Liver (tissue), 9 donors: ENCODE results near the gene ADAMTS16. TPM values are rescaled to one million over a fixed set of nuclear protein-coding genes. Genes with fewer than 3 reads are reported as not detected.

Experiments used
- DNase-seq: peaks from one replicate; pipeline ENCODE4 v3.0.0-alpha.2; 2017; ENCODE audit warnings: low spot score
- H3K27ac ChIP-seq, 2 donors: one replicate each; pipeline ENCODE4 v1.7.0; 2013; ENCODE audit warnings: inconsistent platforms in 2 of 2, low read length in 2 of 2, control low read depth in 1 of 2, low read depth in 1 of 2, mild to moderate bottlenecking in 1 of 2
- H3K27me3 ChIP-seq, 4 donors: one replicate each; pipeline versions ENCODE4 v1.6.1 to v1.7.0; 2013; ENCODE audit warnings: low read length in 3 of 4, inconsistent platforms in 1 of 4, mild to moderate bottlenecking in 1 of 4, moderate library complexity in 1 of 4; ENCODE audit not compliant: control insufficient read depth in 4 of 4, insufficient read depth in 4 of 4
- H3K36me3 ChIP-seq, 4 donors: one replicate each; pipeline versions ENCODE4 v1.6.1 to v1.7.0; 2013; ENCODE audit warnings: low read length in 3 of 4, mild to moderate bottlenecking in 3 of 4, low read depth in 1 of 4, moderate library complexity in 1 of 4; ENCODE audit not compliant: control insufficient read depth in 4 of 4, insufficient read depth in 3 of 4
- H3K4me1 ChIP-seq, 4 donors: one replicate each; pipeline versions ENCODE4 v1.6.1 to v1.7.0; 2013; ENCODE audit warnings: low read length in 3 of 4, mild to moderate bottlenecking in 3 of 4, moderate library complexity in 1 of 4; ENCODE audit not compliant: control insufficient read depth in 4 of 4, insufficient read depth in 4 of 4
- H3K4me3 ChIP-seq, 3 donors: one replicate each; pipeline versions ENCODE4 v1.6.1 to v1.7.0; 2013; ENCODE audit warnings: low read length in 3 of 3, control low read depth in 1 of 3, low read depth in 1 of 3, mild to moderate bottlenecking in 1 of 3
- H3K9ac ChIP-seq, 2 donors: one replicate each; pipeline ENCODE4 v1.7.0; 2013; ENCODE audit warnings: low read length in 2 of 2, mild to moderate bottlenecking in 2 of 2, moderate library complexity in 2 of 2, control low read depth in 1 of 2, low read depth in 1 of 2
- H3K9me3 ChIP-seq, 4 donors: one replicate each; pipeline versions ENCODE4 v1.6.1 to v1.7.0; 2013; ENCODE audit warnings: low read length in 3 of 4; ENCODE audit not compliant: control insufficient read depth in 4 of 4
- EGR1 ChIP-seq, 2 donors: IDR thresholded peaks; 2 replicates each; pipeline ENCODE4 v1.6.1; 2016 to 2018; ENCODE audit warnings: antibody characterized with exemption in 2 of 2, low read depth in 2 of 2
- FOXA1 ChIP-seq: IDR thresholded peaks from 2 replicates; pipeline ENCODE4 v1.6.1; 2016; ENCODE audit warnings: antibody characterized with exemption
- FOXA2 ChIP-seq: IDR thresholded peaks from 2 replicates; pipeline ENCODE4 v1.6.1; 2016; ENCODE audit warnings: antibody characterized with exemption
- GABPA ChIP-seq, 2 donors: IDR thresholded peaks in 1 of 2; conservative IDR thresholded peaks in 1 of 2; 2 replicates each; pipeline ENCODE4 v1.6.1; 2016; ENCODE audit warnings: antibody characterized with exemption in 2 of 2, mild to moderate bottlenecking in 1 of 2, moderate library complexity in 1 of 2
- HNF4A ChIP-seq, 2 donors: conservative IDR thresholded peaks; 2 replicates each; pipeline ENCODE4 v1.6.1; 2016; ENCODE audit warnings: antibody characterized with exemption in 2 of 2, mild to moderate bottlenecking in 2 of 2
- HNF4G ChIP-seq: IDR thresholded peaks from 2 replicates; pipeline ENCODE4 v1.6.1; 2016; ENCODE audit warnings: antibody characterized with exemption
- JUND ChIP-seq, 2 donors: IDR thresholded peaks; 2 replicates each; pipeline ENCODE4 v1.6.1; 2016; ENCODE audit warnings: antibody characterized with exemption in 2 of 2
- NR2F2 ChIP-seq: IDR thresholded peaks from 2 replicates; pipeline ENCODE4 v1.6.1; 2016; ENCODE audit warnings: antibody characterized with exemption
- RAD21 ChIP-seq, 2 donors: IDR thresholded peaks; 2 replicates each; pipeline ENCODE4 v1.6.1; 2016; ENCODE audit warnings: antibody characterized with exemption in 2 of 2, mild to moderate bottlenecking in 2 of 2
- RXRA ChIP-seq, 2 donors: IDR thresholded peaks; 2 replicates each; pipeline ENCODE4 v1.6.1; 2017 to 2018; ENCODE audit warnings: antibody characterized with exemption in 2 of 2, mild to moderate bottlenecking in 1 of 2
- SP1 ChIP-seq: IDR thresholded peaks from 2 replicates; pipeline ENCODE4 v1.6.1; 2018; ENCODE audit warnings: antibody characterized with exemption, mild to moderate bottlenecking
- TAF1 ChIP-seq: conservative IDR thresholded peaks from 2 replicates; pipeline ENCODE4 v1.6.1; 2016; ENCODE audit warnings: antibody characterized with exemption, mild to moderate bottlenecking
- YY1 ChIP-seq: IDR thresholded peaks from 2 replicates; pipeline ENCODE4 v1.6.1; 2016; ENCODE audit warnings: antibody characterized with exemption, mild to moderate bottlenecking
- WGBS: extraction: QIAGEN DNeasy Blood & Tissue Kit; methylation state at CpG from one replicate; pipeline ENCODE4 v1.1.7; 2013; 5-methylcytosine and 5-hydroxymethylcytosine counted together
- polyA plus RNA-seq, 2 donors: library from polyadenylated mRNA; stranded (reverse) in 1 of 2; unstranded in 1 of 2; fragments of 200-250 nt in 1 of 2; fragments of >200 nt in 1 of 2; fragmentation: Nextera tagmentation in 1 of 2; extraction: Ambion mirVana in 1 of 2; gene quantifications; one replicate each; pipeline versions ENCODE4 v1.2.1 to v1.2.3, GENCODE V29; 2013 to 2015
- total RNA-seq, 2 donors: library from RNA; depleted of rRNA; stranded (reverse); fragments of >200 nt; gene quantifications; one replicate each; pipeline ENCODE4 v1.2.3, GENCODE V29; 2014
- TF ChIP-seq, protein P1 (sequence below): IDR thresholded peaks from 2 replicates; pipeline ENCODE4 v1.6.1; 2016; ENCODE audit warnings: antibody characterized with exemption
- TF ChIP-seq, protein P2 (sequence below): IDR thresholded peaks from 2 replicates; pipeline ENCODE4 v1.6.1; 2016; ENCODE audit warnings: antibody characterized with exemption
- TF ChIP-seq, protein P3 (sequence below): fragments of 150-350 bp; IDR thresholded peaks from 2 replicates; pipeline ENCODE4 v1.5.1; 2017; ENCODE audit warnings: improper control_type of control experiment, low read depth, low read length; ENCODE audit not compliant: missing input control
- TF ChIP-seq, protein P4 (sequence below): IDR thresholded peaks from 2 replicates; pipeline ENCODE4 v1.6.1; 2016; ENCODE audit warnings: antibody characterized with exemption, mild to moderate bottlenecking
- TF ChIP-seq, protein P5 (sequence below): IDR thresholded peaks from 2 replicates; pipeline ENCODE4 v1.6.1; 2016; ENCODE audit warnings: antibody characterized with exemption
- donor health status: healthy.
- donor health status: healthy.
- donor health status: healthy.
- donor health status: healthy.
- donor health status: healthy.

ADAMTS16 gene
- total and polyA plus RNA-seq, 4 donors = under 0.01 to 0.84 TPM; not detected in 2

DNA sequence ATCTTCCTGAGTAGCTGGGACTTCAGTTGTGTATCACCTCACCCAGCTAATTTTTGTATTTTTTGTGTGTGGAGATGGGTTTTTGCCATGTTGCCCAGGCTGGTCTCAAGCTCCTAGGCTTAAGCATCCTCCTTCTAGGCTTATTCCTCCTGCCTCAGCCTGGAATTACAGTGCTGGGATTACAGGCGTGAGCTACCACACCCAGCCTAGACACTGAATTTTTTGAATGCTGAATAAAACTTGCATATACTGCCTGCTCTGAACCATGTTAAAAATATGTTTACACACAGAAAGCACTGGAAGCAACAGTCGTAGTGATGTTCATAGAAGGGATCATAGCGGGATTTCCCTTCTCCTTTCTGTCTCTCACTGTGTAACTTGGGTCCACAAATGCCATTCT lies 161.0 kb downstream of the ADAMTS16 start (continued):
- TF ChIP-seq, protein P1, sequence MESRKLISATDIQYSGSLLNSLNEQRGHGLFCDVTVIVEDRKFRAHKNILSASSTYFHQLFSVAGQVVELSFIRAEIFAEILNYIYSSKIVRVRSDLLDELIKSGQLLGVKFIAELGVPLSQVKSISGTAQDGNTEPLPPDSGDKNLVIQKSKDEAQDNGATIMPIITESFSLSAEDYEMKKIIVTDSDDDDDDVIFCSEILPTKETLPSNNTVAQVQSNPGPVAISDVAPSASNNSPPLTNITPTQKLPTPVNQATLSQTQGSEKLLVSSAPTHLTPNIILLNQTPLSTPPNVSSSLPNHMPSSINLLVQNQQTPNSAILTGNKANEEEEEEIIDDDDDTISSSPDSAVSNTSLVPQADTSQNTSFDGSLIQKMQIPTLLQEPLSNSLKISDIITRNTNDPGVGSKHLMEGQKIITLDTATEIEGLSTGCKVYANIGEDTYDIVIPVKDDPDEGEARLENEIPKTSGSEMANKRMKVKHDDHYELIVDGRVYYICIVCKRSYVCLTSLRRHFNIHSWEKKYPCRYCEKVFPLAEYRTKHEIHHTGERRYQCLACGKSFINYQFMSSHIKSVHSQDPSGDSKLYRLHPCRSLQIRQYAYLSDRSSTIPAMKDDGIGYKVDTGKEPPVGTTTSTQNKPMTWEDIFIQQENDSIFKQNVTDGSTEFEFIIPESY = no peak
- TF ChIP-seq YY1 = no peak
- TF ChIP-seq JUND (IDR thresholded peaks at IDR 0.05) = no peak
- TF ChIP-seq SP1 = no peak

DNA sequence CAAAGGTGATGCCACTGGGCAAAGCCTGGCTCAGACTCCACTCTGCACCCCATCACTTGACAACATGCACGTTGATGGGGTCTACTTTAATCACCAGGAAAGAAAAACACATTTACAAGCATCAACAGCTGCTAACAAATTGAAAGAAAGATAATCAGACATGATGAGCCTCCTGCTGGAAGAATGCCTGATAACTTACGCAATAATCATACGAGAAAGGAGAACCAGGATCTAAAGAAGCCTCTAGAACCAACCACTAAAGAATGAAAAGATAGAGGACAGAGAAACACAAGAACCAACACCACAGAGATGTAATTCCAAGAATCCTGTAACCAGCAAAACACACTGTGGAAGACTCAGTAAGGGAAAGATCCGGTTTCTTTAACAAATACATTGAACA lies 162.1 kb downstream of the ADAMTS16 start:
- Histone ChIP-seq H3K9me3 (peaks cover 0 to 10% (median 2%) of the 10 kb centered on the region in 4 donors), H3K27me3 (no peaks in the 10 kb centered on the region), H3K36me3 (no peaks in the 10 kb centered on the region), H3K4me3 (peak overlapping the region in 1 of 3 donors; percentile 9), H3K4me1 (peaks cover 2 to 28% (median 23%) of the 10 kb centered on the region in 4 donors), H3K27ac (no peak overlapping the region), H3K9ac (no peak overlapping the region)
- TF ChIP-seq HNF4G (no peak), YY1 (no peak), JUND (IDR thresholded peaks at IDR 0.05) (no peak), RXRA (IDR thresholded peaks at IDR 0.05) (no peak), FOXA2 (no peak), EGR1 (IDR thresholded peaks at IDR 0.05; ENCODE audit: low read depth in 2 of 2) (no peak), TAF1 (no peak), FOXA1 (no peak), HNF4A (conservative IDR thresholded peaks at IDR 0.05) (no peak), NR2F2 (no peak), SP1 (no peak), RAD21 (IDR thresholded peaks at IDR 0.05) (no peak), GABPA (IDR thresholded peaks at IDR 0.05 in 1 of 2, conservative IDR thresholded peaks at IDR 0.05 in 1 of 2) (no peak)
- TF ChIP-seq, protein P2, sequence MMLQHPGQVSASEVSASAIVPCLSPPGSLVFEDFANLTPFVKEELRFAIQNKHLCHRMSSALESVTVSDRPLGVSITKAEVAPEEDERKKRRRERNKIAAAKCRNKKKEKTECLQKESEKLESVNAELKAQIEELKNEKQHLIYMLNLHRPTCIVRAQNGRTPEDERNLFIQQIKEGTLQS = no peak
- TF ChIP-seq, protein P3, sequence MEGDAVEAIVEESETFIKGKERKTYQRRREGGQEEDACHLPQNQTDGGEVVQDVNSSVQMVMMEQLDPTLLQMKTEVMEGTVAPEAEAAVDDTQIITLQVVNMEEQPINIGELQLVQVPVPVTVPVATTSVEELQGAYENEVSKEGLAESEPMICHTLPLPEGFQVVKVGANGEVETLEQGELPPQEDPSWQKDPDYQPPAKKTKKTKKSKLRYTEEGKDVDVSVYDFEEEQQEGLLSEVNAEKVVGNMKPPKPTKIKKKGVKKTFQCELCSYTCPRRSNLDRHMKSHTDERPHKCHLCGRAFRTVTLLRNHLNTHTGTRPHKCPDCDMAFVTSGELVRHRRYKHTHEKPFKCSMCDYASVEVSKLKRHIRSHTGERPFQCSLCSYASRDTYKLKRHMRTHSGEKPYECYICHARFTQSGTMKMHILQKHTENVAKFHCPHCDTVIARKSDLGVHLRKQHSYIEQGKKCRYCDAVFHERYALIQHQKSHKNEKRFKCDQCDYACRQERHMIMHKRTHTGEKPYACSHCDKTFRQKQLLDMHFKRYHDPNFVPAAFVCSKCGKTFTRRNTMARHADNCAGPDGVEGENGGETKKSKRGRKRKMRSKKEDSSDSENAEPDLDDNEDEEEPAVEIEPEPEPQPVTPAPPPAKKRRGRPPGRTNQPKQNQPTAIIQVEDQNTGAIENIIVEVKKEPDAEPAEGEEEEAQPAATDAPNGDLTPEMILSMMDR = no peak
- TF ChIP-seq, protein P1 = no peak
- TF ChIP-seq, protein P4, sequence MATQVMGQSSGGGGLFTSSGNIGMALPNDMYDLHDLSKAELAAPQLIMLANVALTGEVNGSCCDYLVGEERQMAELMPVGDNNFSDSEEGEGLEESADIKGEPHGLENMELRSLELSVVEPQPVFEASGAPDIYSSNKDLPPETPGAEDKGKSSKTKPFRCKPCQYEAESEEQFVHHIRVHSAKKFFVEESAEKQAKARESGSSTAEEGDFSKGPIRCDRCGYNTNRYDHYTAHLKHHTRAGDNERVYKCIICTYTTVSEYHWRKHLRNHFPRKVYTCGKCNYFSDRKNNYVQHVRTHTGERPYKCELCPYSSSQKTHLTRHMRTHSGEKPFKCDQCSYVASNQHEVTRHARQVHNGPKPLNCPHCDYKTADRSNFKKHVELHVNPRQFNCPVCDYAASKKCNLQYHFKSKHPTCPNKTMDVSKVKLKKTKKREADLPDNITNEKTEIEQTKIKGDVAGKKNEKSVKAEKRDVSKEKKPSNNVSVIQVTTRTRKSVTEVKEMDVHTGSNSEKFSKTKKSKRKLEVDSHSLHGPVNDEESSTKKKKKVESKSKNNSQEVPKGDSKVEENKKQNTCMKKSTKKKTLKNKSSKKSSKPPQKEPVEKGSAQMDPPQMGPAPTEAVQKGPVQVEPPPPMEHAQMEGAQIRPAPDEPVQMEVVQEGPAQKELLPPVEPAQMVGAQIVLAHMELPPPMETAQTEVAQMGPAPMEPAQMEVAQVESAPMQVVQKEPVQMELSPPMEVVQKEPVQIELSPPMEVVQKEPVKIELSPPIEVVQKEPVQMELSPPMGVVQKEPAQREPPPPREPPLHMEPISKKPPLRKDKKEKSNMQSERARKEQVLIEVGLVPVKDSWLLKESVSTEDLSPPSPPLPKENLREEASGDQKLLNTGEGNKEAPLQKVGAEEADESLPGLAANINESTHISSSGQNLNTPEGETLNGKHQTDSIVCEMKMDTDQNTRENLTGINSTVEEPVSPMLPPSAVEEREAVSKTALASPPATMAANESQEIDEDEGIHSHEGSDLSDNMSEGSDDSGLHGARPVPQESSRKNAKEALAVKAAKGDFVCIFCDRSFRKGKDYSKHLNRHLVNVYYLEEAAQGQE = no peak
- TF ChIP-seq, protein P5, sequence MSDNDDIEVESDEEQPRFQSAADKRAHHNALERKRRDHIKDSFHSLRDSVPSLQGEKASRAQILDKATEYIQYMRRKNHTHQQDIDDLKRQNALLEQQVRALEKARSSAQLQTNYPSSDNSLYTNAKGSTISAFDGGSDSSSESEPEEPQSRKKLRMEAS = no peak
- DNase-seq = no peak
- WGBS = 76% methylated on average over 4 of the region's 4 CpGs
